GM18951 (cell line): Measurements from ENCODE around the gene PLS3.

Experiments
- POLR2A ChIP-seq: IDR thresholded peaks from 4 replicates; pipeline ENCODE4 v1.6.1; 2011; ENCODE audit warnings: mild to moderate bottlenecking; ENCODE audit not compliant: insufficient read length, insufficient read depth; ENCODE audit errors: extremely low read depth
- in situ Hi-C: fragments of 300-500 bp; cut with MboI; formaldehyde crosslinking; loops from one replicate; pipeline ENCODE4 v1.12.0; 2022; ENCODE audit warnings: low sequenced_read_pairs, mixed read lengths, inconsistent platforms; ENCODE audit not compliant: unreplicated experiment

Gene PLS3

DNA sequence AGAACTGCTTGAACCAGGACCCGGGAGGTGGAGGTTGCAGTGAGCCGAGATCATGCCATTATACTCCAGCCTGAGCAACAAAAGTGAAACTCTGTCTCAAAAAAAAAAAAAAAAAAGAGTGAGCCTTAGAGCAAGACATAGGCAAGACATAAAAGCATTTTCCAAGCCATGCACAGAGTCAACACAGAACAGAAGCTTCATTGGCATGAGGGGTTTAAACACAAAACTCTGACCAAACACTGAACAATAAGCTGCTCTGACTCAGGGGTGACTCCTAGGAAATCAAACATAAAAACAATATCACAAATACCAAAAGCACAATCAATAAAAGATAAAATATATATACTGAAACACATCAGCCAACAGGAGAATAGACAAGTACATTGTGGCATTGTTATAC is 136.8 kb downstream of the PLS3 start:
- no peak for TF ChIP-seq POLR2A
- in situ Hi-C loops, result no loop called here
